ENCODE results near the gene SIAH3.

- TF ChIP-seq CTCF (IDR thresholded peaks at IDR 0.05; ENCODE audit: low read length) (no peak), EZH2 (optimal IDR thresholded peaks at IDR 0.05; ENCODE audit: low read depth, low read length) (no peak)
These were observed 51.1 kb downstream of the SIAH3 start for GRCh38 chr13:45800485-45800884.
